IPS-15b (cell line): Measurements from ENCODE around the gene SYNDIG1.
"Not testable (repeated sequence)": the region's sequence is repeated elsewhere in the genome, so short reads cannot be mapped to it uniquely, and the experiment has no call there.

Source experiments
- H3K27me3 ChIP-seq: one replicate; pipeline ENCODE4 v1.6.1; 2013; ENCODE audit warnings: low read length; ENCODE audit not compliant: control insufficient read depth, insufficient read depth
- H3K36me3 ChIP-seq: one replicate; pipeline ENCODE4 v1.6.1; 2013; ENCODE audit warnings: low read length; ENCODE audit not compliant: control insufficient read depth, insufficient read depth
- H3K4me1 ChIP-seq: one replicate; pipeline ENCODE4 v1.6.1; 2013; ENCODE audit warnings: mild to moderate bottlenecking, low read length; ENCODE audit not compliant: control insufficient read depth, insufficient read depth
- H3K4me3 ChIP-seq: one replicate; pipeline ENCODE4 v1.5.1; 2013; ENCODE audit warnings: low read depth, low read length
- H3K9ac ChIP-seq: one replicate; pipeline ENCODE4 v1.6.1; 2013; ENCODE audit warnings: low read depth, mild to moderate bottlenecking, low read length
- H3K9me3 ChIP-seq: one replicate; pipeline ENCODE4 v1.6.1; 2013; ENCODE audit warnings: mild to moderate bottlenecking, low read length; ENCODE audit not compliant: control insufficient read depth, insufficient read depth

SYNDIG1 gene

DNA sequence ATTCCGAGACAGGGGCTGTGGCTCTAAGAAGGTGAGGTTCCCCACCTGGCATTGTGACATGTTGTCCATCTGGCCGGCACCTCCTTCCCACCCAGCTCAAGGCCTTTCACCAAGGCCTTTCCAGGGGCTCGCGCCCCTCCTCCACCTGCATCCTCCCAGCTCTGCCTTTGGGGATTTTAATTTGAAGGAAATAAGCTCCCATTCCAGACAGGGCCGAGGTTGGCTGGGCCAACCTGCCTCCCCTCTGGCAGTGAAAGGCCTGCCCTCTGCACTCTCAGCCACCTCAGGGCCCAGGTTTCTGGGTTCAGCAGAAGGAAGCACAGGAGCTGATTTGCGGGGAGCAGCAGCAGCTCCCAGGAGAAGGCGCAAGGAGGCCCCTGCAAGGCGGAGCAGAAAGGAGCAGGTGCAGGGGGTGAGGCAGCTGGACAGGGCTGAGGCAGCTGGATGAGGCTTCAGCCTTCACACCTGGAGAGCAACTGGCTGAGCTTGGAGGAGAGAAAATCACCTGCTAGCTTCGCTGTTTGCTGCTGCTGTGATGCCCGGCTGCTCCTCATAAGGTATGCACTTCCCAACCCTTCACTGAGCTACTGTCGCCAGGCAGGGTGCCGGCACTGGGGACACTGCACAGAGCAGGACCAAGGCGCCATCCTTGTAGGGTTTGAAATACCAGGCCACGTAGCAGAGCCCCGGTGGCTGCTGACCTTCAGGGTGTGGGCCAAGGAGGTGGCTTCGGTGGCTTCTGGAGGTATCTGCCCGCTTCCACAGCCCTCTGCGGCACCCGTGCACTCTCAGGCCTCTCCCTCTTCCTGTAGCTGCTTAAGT is 147.0 kb downstream of the SYNDIG1 start:
- Histone ChIP-seq H3K9me3 (no peaks in the 10 kb centered on the region), H3K36me3 (no peaks in the 10 kb centered on the region), H3K27me3 (no peaks in the 10 kb centered on the region), H3K4me1 (no peaks in the 10 kb centered on the region), H3K9ac (no peak overlapping the region), H3K4me3 (no peak overlapping the region)

DNA sequence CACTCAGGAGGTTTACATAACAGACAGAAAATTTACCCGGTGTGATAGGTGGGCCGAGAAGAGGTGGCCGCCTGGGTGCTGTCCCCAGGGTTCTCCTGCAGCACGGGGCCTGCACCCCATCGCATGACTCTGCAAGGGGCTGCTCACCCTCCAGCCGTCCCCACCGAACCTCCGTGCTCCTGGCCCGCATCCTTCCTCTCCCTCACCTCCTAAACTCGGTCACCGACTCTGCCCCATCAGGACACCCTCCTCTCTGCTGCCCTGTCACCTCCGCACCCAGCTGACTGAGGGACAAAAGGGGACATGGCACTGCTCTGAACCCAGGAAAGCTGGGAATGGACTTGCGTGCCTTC is 147.6 kb downstream of the SYNDIG1 start:
- no peak overlapping the region for H3K4me3 ChIP-seq
- no peaks in the 10 kb centered on the region for H3K4me1 ChIP-seq
- H3K9ac ChIP-seq: no peak overlapping the region

DNA sequence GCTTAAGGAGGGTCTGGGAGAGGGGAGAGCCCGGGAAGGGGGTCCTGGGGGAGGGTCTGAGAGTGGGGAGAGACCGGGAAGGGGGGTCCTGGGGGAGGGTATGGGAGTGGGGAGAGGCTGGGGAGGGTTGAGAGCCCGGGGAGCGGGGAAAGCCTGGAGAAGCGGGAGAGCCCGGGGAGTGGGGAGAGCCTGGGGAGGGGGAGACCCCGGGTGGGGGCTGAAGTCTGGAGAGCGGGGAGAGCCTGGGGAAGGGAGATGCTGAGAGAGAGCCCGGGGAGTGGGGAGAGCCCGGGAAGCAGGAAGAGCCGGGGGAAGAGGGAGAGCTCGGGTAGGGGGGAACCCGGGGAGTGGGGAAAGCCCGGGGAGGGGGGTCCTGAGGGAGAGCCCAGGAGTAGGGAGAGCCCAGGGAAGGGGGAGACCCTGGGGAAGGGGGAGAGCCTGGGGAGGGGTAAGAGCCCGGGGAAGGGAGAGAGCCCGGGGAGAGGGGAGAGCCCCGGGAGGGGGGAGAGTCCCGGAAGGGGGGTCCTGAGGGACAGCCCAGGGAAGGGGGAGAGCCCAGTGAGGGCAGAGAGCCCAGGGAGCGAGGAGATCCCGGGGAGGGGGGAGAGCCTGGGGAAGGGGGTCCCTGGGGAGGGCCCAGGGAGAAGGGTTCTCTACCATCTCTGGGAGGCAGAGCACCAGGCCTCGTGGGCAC is 148.5 kb downstream of the SYNDIG1 start:
- no peaks in the 10 kb centered on the region for H3K27me3 ChIP-seq
- no peaks in the 10 kb centered on the region for H3K4me1 ChIP-seq
- no peak overlapping the region for H3K9ac ChIP-seq
- H3K9me3 ChIP-seq: no peaks in the 10 kb centered on the region
- H3K4me3 ChIP-seq: no peak overlapping the region
- no peaks in the 10 kb centered on the region for H3K36me3 ChIP-seq

More for the DNA sequence above, 147.6 kb downstream of the SYNDIG1 start:
- Histone ChIP-seq H3K36me3 (no peaks in the 10 kb centered on the region), H3K27me3 (no peaks in the 10 kb centered on the region), H3K9me3 (no peaks in the 10 kb centered on the region)

DNA sequence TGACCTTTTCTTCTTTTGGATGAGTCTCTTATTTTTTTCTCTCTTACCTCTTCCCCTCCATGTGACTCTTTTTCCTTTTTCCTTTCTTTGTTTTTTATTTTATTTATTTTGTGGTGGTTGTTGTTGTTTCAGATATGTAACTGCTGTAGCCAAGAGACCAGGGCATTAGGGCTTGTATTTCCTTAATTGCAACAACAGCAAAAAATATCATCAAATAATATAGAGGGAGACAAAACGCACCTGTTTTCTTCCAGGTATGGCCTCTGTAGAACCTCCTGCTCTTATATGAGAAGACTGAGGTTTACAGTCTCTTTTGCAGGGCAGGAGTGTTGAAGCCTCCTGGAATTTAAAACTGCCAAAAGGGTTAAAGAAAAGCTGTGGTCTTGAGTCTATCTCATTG is 149.3 kb downstream of the SYNDIG1 start:
- Histone ChIP-seq H3K9me3 (no peaks in the 10 kb centered on the region), H3K9ac (no peak overlapping the region), H3K4me1 (no peaks in the 10 kb centered on the region), H3K27me3 (no peaks in the 10 kb centered on the region), H3K4me3 (no peak overlapping the region), H3K36me3 (no peaks in the 10 kb centered on the region)

DNA sequence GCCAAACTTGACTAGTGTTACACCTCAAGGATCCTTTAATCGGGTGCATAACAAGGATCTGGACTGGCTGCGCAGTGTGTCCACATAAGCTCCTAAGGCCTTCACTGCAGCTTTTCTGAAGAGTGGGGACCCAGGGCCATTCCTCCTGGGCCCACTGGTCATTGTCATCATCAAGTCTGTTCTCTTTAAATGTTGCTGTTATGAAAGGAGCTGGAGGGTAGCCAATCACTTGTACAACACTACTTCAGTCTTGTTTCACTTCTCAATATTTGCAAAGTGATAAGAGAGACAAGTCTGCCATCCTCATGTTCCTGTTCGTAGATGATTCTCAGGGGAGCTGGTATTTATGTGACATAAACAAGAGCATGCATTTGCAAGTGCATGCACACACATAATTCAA is 149.8 kb downstream of the SYNDIG1 start:
- no peak overlapping the region for H3K4me3 ChIP-seq
- H3K36me3 ChIP-seq: no peaks in the 10 kb centered on the region
- no peaks in the 10 kb centered on the region for H3K4me1 ChIP-seq
- no peaks in the 10 kb centered on the region for H3K9me3 ChIP-seq
- no peak overlapping the region for H3K9ac ChIP-seq
- H3K27me3 ChIP-seq: no peaks in the 10 kb centered on the region

- Histone ChIP-seq H3K4me3 (no peak overlapping the region), H3K9me3 (no peaks in the 10 kb centered on the region), H3K36me3 (no peaks in the 10 kb centered on the region), H3K9ac (no peak overlapping the region), H3K4me1 (no peaks in the 10 kb centered on the region), H3K27me3 (no peaks in the 10 kb centered on the region)
Observed at GRCh38 chr20:24620937-24621519, 151.6 kb downstream of the SYNDIG1 start.

DNA sequence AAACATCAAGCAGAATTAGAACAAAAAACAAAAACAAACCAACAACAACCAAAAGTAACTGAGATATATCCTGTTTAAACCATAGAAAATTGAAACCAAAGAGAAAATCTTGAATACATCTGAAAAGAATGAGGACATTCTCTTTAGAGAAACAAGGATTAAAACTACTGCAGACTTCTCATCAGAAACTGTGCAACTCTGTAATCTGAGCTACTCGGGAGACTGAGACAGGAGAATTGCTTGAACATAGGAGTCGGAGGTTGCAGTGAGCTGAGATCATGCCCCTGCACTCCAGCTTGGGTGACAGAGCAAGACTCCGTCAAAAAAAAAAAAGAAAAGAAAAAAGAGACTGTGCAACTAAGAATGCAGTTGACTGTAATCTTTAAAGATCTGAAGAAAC is 153.4 kb downstream of the SYNDIG1 start:
- H3K9ac ChIP-seq: no peak overlapping the region
- H3K4me1 ChIP-seq: no peaks in the 10 kb centered on the region
- no peak overlapping the region for H3K4me3 ChIP-seq
- no peaks in the 10 kb centered on the region for H3K36me3 ChIP-seq
- no peaks in the 10 kb centered on the region for H3K9me3 ChIP-seq
- no peaks in the 10 kb centered on the region for H3K27me3 ChIP-seq

DNA sequence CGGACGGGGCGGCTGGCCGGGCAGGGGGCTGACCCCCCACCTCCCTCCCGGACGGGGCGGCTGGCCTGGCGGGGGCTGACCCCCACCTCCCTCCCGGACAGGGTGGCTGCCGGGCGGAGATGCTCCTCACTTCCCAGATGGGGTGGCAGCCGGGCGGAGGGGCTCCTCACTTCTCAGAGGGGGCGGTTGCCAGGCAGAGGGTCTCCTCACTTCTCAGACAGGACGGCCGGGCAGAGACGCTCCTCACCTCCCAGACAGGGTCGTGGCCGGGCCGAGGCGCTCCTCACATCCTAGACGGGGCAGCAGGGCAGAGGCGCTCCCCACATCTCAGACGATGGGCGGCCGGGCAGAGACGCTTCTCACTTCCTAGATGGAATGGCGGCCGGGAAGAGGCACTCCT is 156.7 kb downstream of the SYNDIG1 start:
- not testable (repeated sequence) for H3K9me3 ChIP-seq, H3K27me3 ChIP-seq, H3K36me3 ChIP-seq, H3K4me1 ChIP-seq, H3K4me3 ChIP-seq, H3K9ac ChIP-seq

GRCh38 chr20:24627291-24627690 is 157.9 kb downstream of the SYNDIG1 start:
- no peaks in the 10 kb centered on the region for H3K27me3 ChIP-seq
- no peak overlapping the region for H3K9ac ChIP-seq
- H3K4me3 ChIP-seq: no peak overlapping the region
- H3K9me3 ChIP-seq: no peaks in the 10 kb centered on the region
- no peaks in the 10 kb centered on the region for H3K4me1 ChIP-seq
- H3K36me3 ChIP-seq: no peaks in the 10 kb centered on the region

GRCh38 chr20:24627926-24628325 is 158.5 kb downstream of the SYNDIG1 start:
- Histone ChIP-seq H3K9ac (no peak overlapping the region), H3K4me1 (no peaks in the 10 kb centered on the region)

GRCh38 chr20:24628985-24629384 is 159.6 kb downstream of the SYNDIG1 start:
- Histone ChIP-seq H3K36me3 (no peaks in the 10 kb centered on the region), H3K4me3 (no peak overlapping the region), H3K9me3 (no peaks in the 10 kb centered on the region), H3K27me3 (no peaks in the 10 kb centered on the region), H3K9ac (no peak overlapping the region), H3K4me1 (no peaks in the 10 kb centered on the region)

More at GRCh38 chr20:24627926-24628325, 158.5 kb downstream of the SYNDIG1 start:
- no peak overlapping the region for H3K4me3 ChIP-seq
- H3K36me3 ChIP-seq: no peaks in the 10 kb centered on the region
- H3K9me3 ChIP-seq: no peaks in the 10 kb centered on the region
- H3K27me3 ChIP-seq: no peaks in the 10 kb centered on the region

- Histone ChIP-seq H3K4me3 (no peak overlapping the region), H3K4me1 (no peaks in the 10 kb centered on the region), H3K27me3 (no peaks in the 10 kb centered on the region), H3K36me3 (no peaks in the 10 kb centered on the region), H3K9ac (no peak overlapping the region), H3K9me3 (no peaks in the 10 kb centered on the region)
Observed at GRCh38 chr20:24629668-24630067, 160.2 kb downstream of the SYNDIG1 start.
